Anterior cingulate cortex (tissue), 58 donors: ENCODE results near the gene SLC38A3.
A peak's percentile ranks its signal among the peaks of the same experiment; 100 is the strongest.

Source experiments
- DNase-seq, 58 donors: peaks; one replicate each; lab custom pipeline; 2025; lab: John Stamatoyannopoulos, UW

The SLC38A3 gene

DNA sequence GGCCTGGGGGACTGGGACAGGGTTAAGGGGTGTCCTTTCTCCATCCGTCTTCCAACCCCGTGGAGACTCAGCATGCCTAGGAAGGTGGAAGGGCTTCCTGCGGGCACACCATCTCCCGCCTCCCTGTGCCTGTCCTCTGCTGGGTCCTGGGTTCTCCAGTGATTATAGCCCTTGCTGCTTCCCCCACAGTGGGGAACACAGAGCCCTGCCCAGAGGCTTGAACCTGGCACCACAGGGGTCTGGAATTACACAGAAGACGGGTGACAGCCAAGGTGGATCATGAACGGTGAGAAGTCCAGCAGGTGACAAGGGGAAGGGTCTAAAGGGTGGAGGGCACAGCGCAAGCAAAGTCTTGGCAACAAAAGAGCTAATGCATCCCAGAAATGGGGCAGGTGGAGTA, 57.7 kb downstream of the SLC38A3 start:
- DNase-seq = no peak

DNA sequence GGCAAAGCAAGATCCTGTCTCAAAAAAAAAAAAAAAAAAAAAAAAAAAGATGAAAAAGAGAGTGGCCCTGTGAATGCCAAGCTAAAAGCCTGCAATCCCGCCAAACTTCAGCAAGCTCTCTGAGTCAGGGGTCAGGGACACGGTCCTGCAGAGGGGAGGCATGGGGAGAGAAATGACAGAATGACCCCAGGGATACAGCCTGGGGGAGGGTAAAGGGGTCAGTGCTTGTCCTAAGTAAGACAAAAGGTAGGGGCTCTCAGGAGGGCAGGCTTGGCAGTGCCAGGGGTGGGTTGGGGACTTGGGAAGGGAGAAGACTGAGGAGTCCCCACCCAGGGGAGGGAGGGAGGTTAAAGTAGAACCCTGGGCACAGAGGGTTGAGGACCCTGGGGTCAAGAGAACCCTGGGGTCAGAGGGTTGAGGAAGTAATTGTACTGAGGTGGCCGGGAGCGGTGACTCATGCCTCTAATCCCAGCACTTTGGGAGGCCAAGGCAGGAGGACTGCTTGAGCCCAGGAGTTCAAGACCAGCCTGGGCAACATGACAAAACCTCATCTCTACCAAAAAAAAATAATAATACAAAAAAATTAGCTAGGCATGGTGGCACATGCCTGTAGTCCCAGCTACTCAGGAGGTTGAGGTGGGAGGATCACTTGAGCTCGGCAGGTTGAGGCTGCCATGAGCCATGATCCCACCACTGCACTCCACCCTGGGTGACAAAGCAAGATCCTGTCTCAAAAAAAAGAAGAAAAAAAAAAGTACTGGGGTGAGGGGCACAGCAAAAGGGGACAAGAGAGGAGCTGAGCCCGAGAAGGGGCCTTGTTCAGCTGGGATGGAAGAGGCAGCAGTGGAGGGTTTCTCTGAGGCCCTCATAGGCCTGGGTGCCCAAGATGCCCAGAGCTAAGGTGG, 58.7 kb downstream of the SLC38A3 start:
- no peak for DNase-seq

DNA sequence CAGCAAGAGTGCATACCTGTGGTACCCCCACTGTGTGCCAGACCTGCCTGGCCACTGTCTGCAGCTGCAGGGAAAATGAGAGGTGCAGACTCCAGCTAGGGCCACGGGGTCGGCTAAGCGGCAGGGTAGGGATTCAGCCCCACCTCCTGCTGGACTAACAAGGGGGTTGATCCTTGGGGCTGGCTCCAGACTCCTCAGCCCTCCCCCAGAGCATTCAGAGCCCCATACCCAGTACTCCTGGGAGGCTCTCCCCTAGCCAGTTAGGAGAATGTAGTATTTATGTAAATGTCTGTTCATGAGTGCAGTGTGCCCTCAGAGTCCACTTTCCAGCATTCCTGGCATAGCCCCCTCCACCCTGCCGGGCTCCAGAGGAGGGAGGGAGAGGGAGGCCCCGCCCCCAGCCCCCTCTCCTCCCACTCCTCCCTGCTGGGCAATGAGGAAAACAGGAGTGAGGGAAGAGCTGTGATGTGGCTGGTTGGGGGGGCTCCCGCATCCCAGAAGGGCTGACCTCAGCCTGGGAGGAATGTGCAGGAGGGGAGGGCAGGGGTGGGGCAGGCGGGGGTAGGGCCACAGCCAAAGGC, 59.4 kb downstream of the SLC38A3 start:
- DNase-seq = peak in 50 of 58 donors; percentile 11 to 90 (median 65)

- no peak for DNase-seq
Observed at GRCh38 chr3:50264964-50265485, 60.0 kb downstream of the SLC38A3 start.

DNA sequence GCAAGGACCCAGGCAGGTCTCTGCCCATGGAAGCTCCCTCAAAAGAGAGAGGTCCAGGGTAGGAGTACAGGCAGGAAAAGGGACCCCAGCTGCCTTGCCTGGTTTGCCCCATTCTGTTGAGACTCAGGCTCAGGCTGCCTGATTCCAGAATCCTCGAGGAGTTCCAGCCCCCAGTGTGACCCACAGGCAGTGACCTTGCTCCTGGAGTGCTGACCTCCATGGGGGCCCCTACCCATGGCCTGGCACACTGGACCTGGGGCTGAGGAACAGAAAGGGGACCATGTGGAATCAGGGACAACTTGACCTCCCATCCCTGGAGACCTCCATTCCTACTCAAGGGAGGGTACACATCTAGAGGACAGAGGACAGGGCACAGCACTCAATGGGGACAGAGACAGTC, 60.5 kb downstream of the SLC38A3 start:
- DNase-seq = no peak

DNA sequence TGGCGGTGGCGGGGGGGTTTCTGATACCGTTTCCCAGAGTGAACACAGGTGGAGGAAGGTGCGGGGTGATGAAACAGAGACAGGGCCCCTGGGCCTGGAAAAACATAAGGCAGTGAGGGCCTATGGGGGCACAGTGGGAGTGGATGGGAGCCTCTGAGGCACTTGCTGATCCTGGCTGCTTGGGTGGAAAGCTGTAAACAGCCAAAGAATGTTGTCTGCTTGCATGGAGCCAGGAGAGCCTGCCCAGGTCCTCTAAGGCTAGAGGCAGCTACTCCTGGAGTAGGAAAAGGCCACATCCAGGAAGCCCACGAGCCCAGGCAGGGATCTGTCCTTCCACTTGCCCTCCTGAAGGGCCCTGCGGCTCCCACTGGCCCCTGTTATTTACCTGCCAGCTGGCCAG, 60.9 kb downstream of the SLC38A3 start:
- no peak for DNase-seq

DNA sequence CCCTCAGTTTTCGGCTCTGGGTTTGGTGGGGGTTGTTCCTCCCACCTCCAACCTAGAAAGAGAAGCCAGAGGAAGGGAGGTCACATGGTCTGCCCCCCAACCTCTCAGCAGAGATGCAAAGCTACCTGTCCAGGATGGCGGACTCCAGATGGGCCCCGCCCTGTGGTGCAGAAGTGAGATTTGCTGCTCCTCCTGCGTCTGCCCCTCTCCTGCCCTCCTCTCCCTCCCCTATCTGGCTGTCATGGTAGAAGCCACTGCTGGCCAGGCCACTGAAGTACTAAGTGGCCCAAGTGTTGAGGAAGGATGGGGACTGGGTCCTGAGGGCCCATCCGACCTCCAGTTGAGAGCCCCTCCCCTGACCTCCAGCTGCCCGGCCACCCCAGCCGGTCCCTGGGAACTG, 61.8 kb downstream of the SLC38A3 start:
- DNase-seq = peak in 1 of 58 donors; percentile 37

DNA sequence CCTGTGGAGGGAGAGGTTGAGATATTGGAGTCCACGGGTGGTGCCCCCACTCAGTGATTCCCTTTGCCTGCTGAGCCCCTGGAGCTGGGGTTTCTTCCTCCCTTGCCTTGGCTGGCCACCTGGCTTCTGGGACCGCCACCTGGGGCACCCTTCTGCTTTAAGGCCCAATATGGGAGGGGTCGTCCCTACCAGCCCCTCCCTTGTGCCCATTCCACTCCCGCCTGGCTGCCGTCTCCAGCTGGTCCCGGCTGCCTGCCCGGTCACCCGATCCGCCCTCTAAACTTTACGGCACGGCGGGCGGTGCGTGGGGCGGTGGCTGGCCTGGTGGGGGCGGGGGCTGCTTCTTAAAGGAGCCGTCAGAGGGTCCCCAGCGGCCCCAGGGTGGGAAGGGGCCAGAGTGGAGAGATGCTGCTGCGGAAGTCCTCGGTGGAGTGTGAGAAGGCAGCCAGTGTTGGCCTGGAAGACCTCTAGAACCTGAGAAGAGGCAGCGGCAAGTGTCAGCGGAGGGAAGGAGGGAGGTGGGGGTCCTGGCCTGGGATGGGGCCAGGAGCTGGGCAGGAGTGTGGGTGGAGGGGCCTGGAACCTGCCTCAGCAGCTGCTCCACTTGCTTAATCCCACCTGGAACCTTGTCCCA, 62.3 kb downstream of the SLC38A3 start:
- peak in 49 of 58 donors; percentile 19 to 81 (median 55) for DNase-seq

DNA sequence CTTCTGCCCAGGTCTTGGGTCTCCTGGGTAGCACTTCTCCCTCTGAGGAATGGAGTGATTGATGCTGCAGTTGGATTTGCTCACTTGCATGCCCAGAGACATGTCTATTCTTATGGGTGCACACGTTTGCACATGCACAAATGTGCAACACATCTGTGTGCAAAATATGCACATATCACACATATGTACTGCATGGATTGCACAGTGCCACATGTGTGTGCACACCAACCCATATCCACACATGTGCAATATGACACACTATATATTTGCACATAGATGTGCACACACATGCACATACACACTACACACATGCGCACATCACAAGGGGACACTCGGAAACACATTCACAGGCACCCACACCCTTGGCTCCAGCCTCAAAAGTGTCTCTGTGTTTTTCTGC, 63.2 kb downstream of the SLC38A3 start:
- DNase-seq = no peak

- DNase-seq = peak in 31 of 58 donors; percentile 15 to 77 (median 36)
Observed at GRCh38 chr3:50268703-50269451, 63.8 kb downstream of the SLC38A3 start, which contains the start of gene SEMA3B. SEMA3B (plus strand) TSS chr3:50269147; CDS start chr3:50269241, 94 bp downstream.

DNA sequence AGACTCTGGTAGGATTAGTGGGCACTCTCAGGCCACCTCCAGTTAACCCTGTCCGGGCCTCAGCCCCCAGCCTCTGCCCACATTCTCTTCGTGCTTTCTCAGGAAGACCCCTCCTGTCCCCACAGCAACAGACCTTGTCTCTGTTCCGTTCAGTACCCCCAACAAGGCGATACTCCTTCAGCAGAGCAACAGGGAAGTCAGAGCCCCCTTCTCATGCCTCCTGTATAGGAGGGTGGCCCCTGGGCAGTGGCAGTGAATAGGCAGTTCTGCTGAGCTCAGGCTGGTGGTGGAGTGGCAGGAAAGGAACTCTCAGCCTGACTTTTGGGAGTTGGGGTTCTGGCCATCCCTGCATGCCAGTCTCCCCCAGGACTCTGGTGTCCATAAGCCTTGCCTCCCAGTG, 64.4 kb downstream of the SLC38A3 start:
- no peak for DNase-seq

DNA sequence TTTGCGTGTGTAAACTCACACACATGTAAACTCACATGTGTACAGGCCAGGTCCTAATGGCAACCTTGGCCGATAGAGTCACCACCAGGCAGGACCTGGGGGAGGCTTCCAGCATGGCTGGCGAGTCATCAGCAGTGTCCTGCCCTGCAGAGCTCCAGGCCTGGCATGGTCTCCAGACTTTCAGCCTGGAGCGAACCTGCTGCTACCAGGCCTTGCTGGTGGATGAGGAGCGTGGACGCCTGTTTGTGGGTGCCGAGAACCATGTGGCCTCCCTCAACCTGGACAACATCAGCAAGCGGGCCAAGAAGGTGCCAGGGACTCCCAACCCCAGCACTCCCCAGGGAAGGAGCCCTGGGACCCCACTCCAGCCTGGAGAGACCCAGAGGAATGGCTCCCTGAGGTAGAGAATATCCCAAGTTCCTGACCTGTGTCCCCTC, 64.9 kb downstream of the SLC38A3 start:
- no peak for DNase-seq

DNA sequence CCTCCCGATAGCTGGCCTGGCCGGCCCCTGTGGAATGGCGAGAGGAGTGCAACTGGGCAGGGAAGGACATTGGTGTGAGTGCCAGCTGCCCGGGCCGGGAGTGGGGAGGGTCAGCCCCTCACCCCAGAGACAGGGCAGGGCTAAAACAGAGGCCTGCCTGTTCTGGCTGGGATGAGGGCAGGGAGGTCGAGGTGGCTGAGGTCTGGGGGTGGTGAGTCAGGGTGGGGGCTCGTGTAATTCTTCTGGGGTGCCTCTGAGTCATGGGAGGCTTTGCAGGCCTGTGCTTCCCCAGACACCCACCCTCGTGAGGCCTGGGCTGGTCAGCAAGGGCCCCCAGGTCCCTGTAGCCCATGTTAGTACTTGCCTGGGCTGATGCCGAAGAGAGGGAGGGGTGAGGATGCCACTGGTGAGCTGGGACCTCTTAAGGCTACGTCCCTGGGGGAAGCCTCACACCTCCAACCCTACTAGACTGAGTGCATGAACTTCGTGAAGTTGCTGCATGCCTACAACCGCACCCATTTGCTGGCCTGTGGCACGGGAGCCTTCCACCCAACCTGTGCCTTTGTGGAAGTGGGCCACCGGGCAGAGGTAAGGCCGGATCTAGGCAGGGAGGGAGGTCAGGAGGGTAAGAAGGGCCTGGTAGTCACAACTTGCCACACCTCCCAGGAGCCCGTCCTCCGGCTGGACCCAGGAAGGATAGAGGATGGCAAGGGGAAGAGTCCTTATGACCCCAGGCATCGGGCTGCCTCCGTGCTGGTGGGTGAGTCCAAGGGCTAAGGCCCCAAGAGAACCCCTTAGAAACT, 65.6 kb downstream of the SLC38A3 start:
- peak in 10 of 58 donors; percentile 23 to 47 (median 35) for DNase-seq
